Progenitor cell of endocrine pancreas (in vitro differentiated cells): ENCODE data around the gene ZNF70. TPM values are rescaled to one million over a fixed set of nuclear protein-coding genes. Genes with fewer than 3 reads are reported as not detected.
A peak's percentile ranks its signal among the peaks of the same experiment; 100 is the strongest.

ENCODE experiments used
- DNase-seq: peaks from one replicate; pipeline ENCODE4 v3.0.0; 2021; ENCODE audit warnings: low spot score; ENCODE audit not compliant: unreplicated experiment
- H3K27ac Mint-ChIP-seq: 2 replicates; pipeline ENCODE4 v1.8.0; 2021; ENCODE audit warnings: mild to moderate bottlenecking, moderate library complexity, mixed read lengths
- H3K27me3 Mint-ChIP-seq: 2 replicates; pipeline ENCODE4 v1.8.0; 2021; ENCODE audit warnings: mixed read lengths
- H3K36me3 Mint-ChIP-seq: 2 replicates; pipeline ENCODE4 v1.8.0; 2022; ENCODE audit warnings: mixed read lengths; ENCODE audit not compliant: insufficient read depth
- H3K4me1 Mint-ChIP-seq: 2 replicates; pipeline ENCODE4 v1.8.0; 2021; ENCODE audit warnings: low read depth, mixed read lengths
- H3K4me3 Mint-ChIP-seq: 2 replicates; pipeline ENCODE4 v1.8.0; 2021; ENCODE audit warnings: low read depth, mild to moderate bottlenecking, moderate library complexity, mixed read lengths
- H3K9me3 Mint-ChIP-seq: 2 replicates; pipeline ENCODE4 v1.8.0; 2021; ENCODE audit warnings: low read depth, mixed read lengths
- total RNA-seq: library from RNA; stranded (reverse); gene quantifications from 2 replicates; pipeline ENCODE4 v1.2.1, GENCODE V29; 2021
- TF ChIP-seq, protein P1 (sequence below): fragments of 200-600 bp; sonication (generic); IDR thresholded peaks from one replicate; pipeline ENCODE4 v1.5.0; 2021; ENCODE audit warnings: antibody characterized with exemption, mild to moderate bottlenecking; ENCODE audit not compliant: unreplicated experiment

Gene ZNF70
- total RNA-seq, 1 donor from 2014 or later = 9.8 TPM

GRCh38 chr22:23756891-23757290, 6.0 kb upstream of the ZNF70 start:
- H3K27ac Mint-ChIP-seq = peak overlapping the region; percentile 6
- H3K36me3 Mint-ChIP-seq = no peaks in the 10 kb centered on the region
- no peak overlapping the region for H3K4me3 Mint-ChIP-seq
- H3K4me1 Mint-ChIP-seq = no peaks in the 10 kb centered on the region
- TF ChIP-seq, protein P1, sequence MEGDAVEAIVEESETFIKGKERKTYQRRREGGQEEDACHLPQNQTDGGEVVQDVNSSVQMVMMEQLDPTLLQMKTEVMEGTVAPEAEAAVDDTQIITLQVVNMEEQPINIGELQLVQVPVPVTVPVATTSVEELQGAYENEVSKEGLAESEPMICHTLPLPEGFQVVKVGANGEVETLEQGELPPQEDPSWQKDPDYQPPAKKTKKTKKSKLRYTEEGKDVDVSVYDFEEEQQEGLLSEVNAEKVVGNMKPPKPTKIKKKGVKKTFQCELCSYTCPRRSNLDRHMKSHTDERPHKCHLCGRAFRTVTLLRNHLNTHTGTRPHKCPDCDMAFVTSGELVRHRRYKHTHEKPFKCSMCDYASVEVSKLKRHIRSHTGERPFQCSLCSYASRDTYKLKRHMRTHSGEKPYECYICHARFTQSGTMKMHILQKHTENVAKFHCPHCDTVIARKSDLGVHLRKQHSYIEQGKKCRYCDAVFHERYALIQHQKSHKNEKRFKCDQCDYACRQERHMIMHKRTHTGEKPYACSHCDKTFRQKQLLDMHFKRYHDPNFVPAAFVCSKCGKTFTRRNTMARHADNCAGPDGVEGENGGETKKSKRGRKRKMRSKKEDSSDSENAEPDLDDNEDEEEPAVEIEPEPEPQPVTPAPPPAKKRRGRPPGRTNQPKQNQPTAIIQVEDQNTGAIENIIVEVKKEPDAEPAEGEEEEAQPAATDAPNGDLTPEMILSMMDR = no peak
- DNase-seq = no peak
- no peaks in the 10 kb centered on the region for H3K9me3 Mint-ChIP-seq
- H3K27me3 Mint-ChIP-seq = peaks cover 4% of the 10 kb centered on the region

GRCh38 chr22:23755711-23756110, 4.8 kb upstream of the ZNF70 start:
- TF ChIP-seq, protein P1 = no peak
- H3K27ac Mint-ChIP-seq = no peak overlapping the region
- no peak overlapping the region for H3K4me3 Mint-ChIP-seq
- peaks cover 4% of the 10 kb centered on the region for H3K27me3 Mint-ChIP-seq
- no peaks in the 10 kb centered on the region for H3K36me3 Mint-ChIP-seq
- no peak for DNase-seq
- H3K9me3 Mint-ChIP-seq = no peaks in the 10 kb centered on the region
- H3K4me1 Mint-ChIP-seq = no peaks in the 10 kb centered on the region

- TF ChIP-seq, protein P1 = no peak
- peaks cover 4% of the 10 kb centered on the region for H3K4me1 Mint-ChIP-seq
- no peaks in the 10 kb centered on the region for H3K9me3 Mint-ChIP-seq
- DNase-seq = no peak
- no peaks in the 10 kb centered on the region for H3K36me3 Mint-ChIP-seq
- H3K27me3 Mint-ChIP-seq = peaks cover under 1% of the 10 kb centered on the region
- H3K27ac Mint-ChIP-seq = no peak overlapping the region
- H3K4me3 Mint-ChIP-seq = no peak overlapping the region
Measured at GRCh38 chr22:23754980-23755636, 4.2 kb upstream of the ZNF70 start.

GRCh38 chr22:23754220-23754919, 3.5 kb upstream of the ZNF70 start, which contains the start of gene VPREB3:
TSS of gene VPREB3 (minus strand) at chr22:23754425. CDS start at chr22:23754363, 62 bp downstream.
- H3K27me3 Mint-ChIP-seq = no peaks in the 10 kb centered on the region
- peak within 1 kb of the TSS; percentile 16 for H3K4me3 Mint-ChIP-seq
- H3K4me1 Mint-ChIP-seq = peaks cover 10% of the 10 kb centered on the region
- no peaks in the 10 kb centered on the region for H3K9me3 Mint-ChIP-seq
- DNase-seq = no peak
- peaks cover 2% of the 10 kb centered on the region for H3K36me3 Mint-ChIP-seq
- H3K27ac Mint-ChIP-seq = no peak within 1 kb of the TSS
- TF ChIP-seq, protein P1 = no peak

DNA sequence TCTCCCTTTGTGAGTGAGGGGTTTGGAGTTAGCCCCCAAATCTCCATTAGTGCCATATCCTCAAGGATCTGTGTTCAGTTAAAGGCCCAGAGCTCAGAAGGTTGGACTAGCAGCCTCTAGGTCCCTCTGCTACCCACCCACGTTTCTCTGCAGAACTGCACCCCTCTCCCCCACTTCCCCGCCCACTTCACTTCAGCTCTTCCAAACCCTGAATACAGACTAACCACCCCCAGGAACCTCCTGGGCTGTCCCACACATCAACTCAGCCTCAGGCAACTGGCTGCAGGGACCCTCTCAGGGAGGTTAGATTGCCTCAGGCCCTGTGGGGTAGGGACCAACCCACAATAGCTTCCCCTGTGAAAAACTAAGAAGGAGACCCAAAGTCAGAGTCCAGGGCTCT, 2.5 kb upstream of the ZNF70 start:
- Mint-ChIP-seq H3K4me3 (peak overlapping the region; percentile 16), H3K27me3 (no peaks in the 10 kb centered on the region), H3K36me3 (peaks cover 2% of the 10 kb centered on the region), H3K9me3 (no peaks in the 10 kb centered on the region), H3K27ac (no peak overlapping the region), H3K4me1 (peaks cover 10% of the 10 kb centered on the region)
- TF ChIP-seq, protein P1 = no peak
- no peak for DNase-seq
